Mesothelial cell of epicardium (in vitro differentiated cells): Measurements from ENCODE around the gene CD300LG. TPM values are rescaled to one million over a fixed set of nuclear protein-coding genes. Genes with fewer than 3 reads are reported as not detected.
A peak's percentile ranks its signal among the peaks of the same experiment; 100 is the strongest.
"Not testable (repeated sequence)": the region's sequence is repeated elsewhere in the genome, so short reads cannot be mapped to it uniquely, and the experiment has no call there.

Experiments
- DNase-seq, 2 experiments: peaks; one replicate each; pipeline ENCODE4 v3.0.0; 2021; ENCODE audit warnings: low spot score in 2 of 2; ENCODE audit not compliant: unreplicated experiment in 2 of 2
- H3K27ac Mint-ChIP-seq: 2 replicates; pipeline ENCODE4 v1.8.0; 2021; ENCODE audit warnings: mixed read lengths
- H3K27me3 Mint-ChIP-seq: 2 replicates; pipeline ENCODE4 v1.8.0; 2021; ENCODE audit warnings: low read depth, mixed read lengths
- H3K36me3 Mint-ChIP-seq: 2 replicates; pipeline ENCODE4 v1.8.0; 2021; ENCODE audit warnings: mixed read lengths
- H3K4me1 Mint-ChIP-seq: 2 replicates; pipeline ENCODE4 v1.8.0; 2021; ENCODE audit warnings: mixed read lengths
- H3K4me3 Mint-ChIP-seq: 2 replicates; pipeline ENCODE4 v1.8.0; 2021; ENCODE audit warnings: mild to moderate bottlenecking, moderate library complexity, mixed read lengths
- H3K9me3 Mint-ChIP-seq: 2 replicates; pipeline ENCODE4 v1.8.0; 2021; ENCODE audit warnings: mixed read lengths
- CTCF ChIP-seq: fragments of 200-600 bp; sonication (generic); IDR thresholded peaks from one replicate; pipeline ENCODE4 v1.5.0; 2021; ENCODE audit warnings: antibody characterized with exemption; ENCODE audit not compliant: unreplicated experiment
- total RNA-seq: library from RNA; stranded (reverse); gene quantifications from 3 replicates; pipeline ENCODE4 v1.2.1, GENCODE V29; 2021

Gene CD300LG
- total RNA-seq: 0.18 TPM in 1 of 3 replicates, not detected in the others

- Mint-ChIP-seq H3K9me3 (no peaks in the 10 kb centered on the region), H3K27ac (peak within 1 kb of the TSS; percentile 21), H3K27me3 (peaks cover 11% of the 10 kb centered on the region), H3K36me3 (no peaks in the 10 kb centered on the region), H3K4me1 (peaks cover 18% of the 10 kb centered on the region), H3K4me3 (no peak within 1 kb of the TSS)
- no peak for TF ChIP-seq CTCF
- DNase-seq: no peak
Observed at GRCh38 chr17:43846963-43847371, at the start of gene CD300LG. Gene CD300LG, plus strand, starts transcription at chr17:43847176. Its CDS starts 41 bp downstream, at chr17:43847217.

DNA sequence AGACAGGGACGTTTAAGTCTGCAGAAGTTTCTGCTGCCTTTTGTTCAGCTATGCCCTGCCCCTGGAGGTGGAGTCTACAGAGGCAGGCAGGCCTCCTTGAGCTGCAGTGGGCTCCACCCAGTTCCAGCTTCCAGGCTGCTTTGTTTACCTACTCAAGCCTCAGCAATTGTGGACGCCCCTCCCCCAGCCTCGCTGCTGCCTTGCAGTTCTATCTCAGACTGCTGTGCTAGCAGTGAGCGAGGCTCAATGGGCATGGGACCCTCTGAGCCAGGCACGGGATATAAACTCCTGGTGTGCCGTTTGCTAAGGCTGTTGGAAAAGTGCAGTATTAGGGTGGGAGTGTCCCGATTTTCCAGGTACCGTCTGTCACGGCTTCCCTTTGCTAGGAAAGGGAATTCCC lies 49.0 kb upstream of the CD300LG start:
- Mint-ChIP-seq H3K9me3 (peaks cover 21% of the 10 kb centered on the region), H3K27me3 (peaks cover 31% of the 10 kb centered on the region)
- not testable (repeated sequence) for H3K36me3 Mint-ChIP-seq, H3K4me1 Mint-ChIP-seq, H3K4me3 Mint-ChIP-seq, H3K27ac Mint-ChIP-seq, DNase-seq

DNA sequence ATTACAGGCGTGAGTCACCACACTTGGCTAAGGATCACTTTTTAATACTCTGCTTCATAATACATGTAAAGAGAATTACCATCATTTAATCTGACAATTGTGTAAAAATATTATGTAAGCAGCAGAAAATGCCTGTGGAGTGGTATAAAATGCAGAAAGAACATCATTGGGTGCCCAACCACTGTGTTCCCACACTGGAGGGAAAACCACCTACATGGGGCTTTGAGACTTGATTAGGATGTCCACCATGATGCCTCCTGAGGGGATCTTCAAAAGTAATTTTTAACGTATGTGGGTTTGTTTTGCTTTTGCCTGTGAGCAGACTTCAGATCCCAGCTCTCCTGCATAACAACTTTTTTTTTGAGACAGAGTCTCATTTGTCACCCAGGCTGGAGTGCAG lies 47.9 kb upstream of the CD300LG start:
- DNase-seq: no peak
- no peak for TF ChIP-seq CTCF
- Mint-ChIP-seq H3K4me1 (peaks cover 11% of the 10 kb centered on the region), H3K9me3 (peaks cover 13% of the 10 kb centered on the region), H3K27me3 (peaks cover 27% of the 10 kb centered on the region), H3K36me3 (peaks cover 5% of the 10 kb centered on the region), H3K27ac (no peak overlapping the region), H3K4me3 (no peak overlapping the region)

- H3K9me3 Mint-ChIP-seq: peaks cover 17% of the 10 kb centered on the region
- H3K27me3 Mint-ChIP-seq: peaks cover 14% of the 10 kb centered on the region
- no peak for TF ChIP-seq CTCF
- no peak overlapping the region for H3K4me3 Mint-ChIP-seq
- H3K4me1 Mint-ChIP-seq: peaks cover 11% of the 10 kb centered on the region
- no peak for DNase-seq
- peaks cover 19% of the 10 kb centered on the region for H3K36me3 Mint-ChIP-seq
- no peak overlapping the region for H3K27ac Mint-ChIP-seq
Observed at GRCh38 chr17:43800736-43801135, 46.2 kb upstream of the CD300LG start.

- Mint-ChIP-seq H3K27ac (no peak overlapping the region), H3K36me3 (peaks cover 20% of the 10 kb centered on the region), H3K9me3 (peaks cover 9% of the 10 kb centered on the region), H3K27me3 (peaks cover 4% of the 10 kb centered on the region), H3K4me1 (peaks cover 11% of the 10 kb centered on the region), H3K4me3 (no peak overlapping the region)
- no peak for DNase-seq
- no peak for TF ChIP-seq CTCF
Observed at GRCh38 chr17:43801844-43802243, 45.1 kb upstream of the CD300LG start.

DNA sequence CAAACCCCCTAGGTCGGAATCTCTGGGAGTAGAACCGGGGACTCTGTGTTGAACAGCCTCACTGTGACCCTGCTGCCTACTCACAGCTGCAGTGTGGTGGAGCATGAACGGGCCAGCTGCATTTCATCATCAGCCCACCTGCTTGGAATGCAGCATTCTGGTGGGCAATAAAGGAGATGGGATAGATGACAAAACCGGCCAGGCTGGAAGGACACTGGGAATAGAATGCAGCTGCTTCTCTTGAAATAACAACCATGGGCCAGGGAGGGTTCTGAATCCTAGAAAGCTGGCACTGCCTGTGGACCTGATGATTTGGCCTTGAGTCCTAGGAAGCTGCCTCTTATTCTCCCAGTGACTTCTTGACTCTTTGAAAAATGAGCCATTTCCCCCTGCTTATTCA lies 43.2 kb upstream of the CD300LG start:
- Mint-ChIP-seq H3K27me3 (no peaks in the 10 kb centered on the region), H3K4me3 (no peak overlapping the region), H3K27ac (no peak overlapping the region), H3K36me3 (peaks cover 20% of the 10 kb centered on the region), H3K9me3 (peaks cover 4% of the 10 kb centered on the region), H3K4me1 (peaks cover 11% of the 10 kb centered on the region)
- no peak for TF ChIP-seq CTCF
- no peak for DNase-seq
